Spleen (tissue), 11 donors: ENCODE data around the gene UGT3A1. TPM values are rescaled to one million over a fixed set of nuclear protein-coding genes. Genes with fewer than 3 reads are reported as not detected.
A peak's percentile ranks its signal among the peaks of the same experiment; 100 is the strongest.

Experiments used
- DNase-seq: peaks from one replicate; pipeline ENCODE4 v3.0.0-alpha.2; 2020
- H3K27ac ChIP-seq, 8 donors: fragments of 200-600 bp; sonication (generic) in 7 of 8; 1 replicate in 4 of 8; 2 replicates in 4 of 8; pipeline versions ENCODE4 v1.5.0 to v1.8.0; 2016 to 2021; ENCODE audit warnings: inconsistent platforms in 4 of 8, mild to moderate bottlenecking in 4 of 8, moderate library complexity in 1 of 8
- H3K27me3 ChIP-seq, 7 donors: fragments of 200-600 bp; sonication (generic) in 6 of 7; replicated peaks in 1 of 7; 1 replicate in 4 of 7; 2 replicates in 3 of 7; pipeline versions ENCODE4 v1.5.0 to v1.8.0; 2016 to 2021; ENCODE audit warnings: inconsistent platforms in 3 of 7, mild to moderate bottlenecking in 1 of 7
- H3K36me3 ChIP-seq, 6 donors: fragments of 200-600 bp; sonication (generic) in 5 of 6; 1 replicate in 4 of 6; 2 replicates in 2 of 6; pipeline versions ENCODE4 v1.5.0 to v1.8.0; 2016 to 2021; ENCODE audit warnings: inconsistent platforms in 2 of 6
- H3K4me1 ChIP-seq, 6 donors: fragments of 200-600 bp; sonication (generic) in 5 of 6; 1 replicate in 3 of 6; 2 replicates in 3 of 6; pipeline versions ENCODE4 v1.5.0 to v1.8.0; 2016 to 2021; ENCODE audit warnings: inconsistent platforms in 3 of 6
- H3K4me3 ChIP-seq, 8 donors: fragments of 200-600 bp; sonication (generic) in 7 of 8; 1 replicate in 4 of 8; 2 replicates in 4 of 8; pipeline versions ENCODE4 v1.5.0 to v1.8.0; 2016 to 2021; ENCODE audit warnings: inconsistent platforms in 4 of 8, mild to moderate bottlenecking in 4 of 8, moderate library complexity in 2 of 8
- H3K9me3 ChIP-seq, 8 donors: fragments of 200-600 bp; sonication (generic) in 7 of 8; 1 replicate in 4 of 8; 2 replicates in 4 of 8; pipeline versions ENCODE4 v1.5.0 to v1.8.0; 2016 to 2021; ENCODE audit warnings: inconsistent platforms in 4 of 8
- CTCF ChIP-seq, 11 experiments: fragments of 200-600 bp in 7 of 11; fragments of 450-650 bp in 4 of 11; sonication (generic) in 4 of 11; IDR thresholded peaks in 8 of 11; conservative IDR thresholded peaks in 3 of 11; 1 replicate in 7 of 11; 2 replicates in 4 of 11; pipeline versions ENCODE4 v1.4.0 to v1.8.0; 2016 to 2021; ENCODE audit warnings: antibody characterized with exemption in 11 of 11, inconsistent platforms in 4 of 11, mild to moderate bottlenecking in 1 of 11
- POLR2A ChIP-seq, 3 donors: fragments of 450-650 bp; IDR thresholded peaks; one replicate each; pipeline ENCODE4 v1.5.1; 2017; ENCODE audit warnings: antibody characterized with exemption in 3 of 3, mild to moderate bottlenecking in 1 of 3
- POLR2AphosphoS5 ChIP-seq, 3 donors: sonication (generic); formaldehyde crosslinking; IDR thresholded peaks; one replicate each; pipeline ENCODE4 v1.5.1; 2017; ENCODE audit warnings: antibody characterized with exemption in 3 of 3
- WGBS, 5 donors: extraction: QIAGEN DNeasy Blood & Tissue Kit in 3 of 5; methylation state at CpG; one replicate each; pipeline versions ENCODE4 v1.1.5 to v1.1.7; 2013 to 2018; 5-methylcytosine and 5-hydroxymethylcytosine counted together
- intact Hi-C: fragments of 100-400 bp; cut with DNase I; formaldehyde crosslinking; loops from one replicate; pipeline ENCODE4 v1.15.0; 2023; ENCODE audit warnings: low total_unique reads
- polyA plus RNA-seq, 3 donors: library from polyadenylated mRNA; stranded (reverse); fragments of 200-250 nt; gene quantifications; one replicate each; pipeline ENCODE4 v1.2.1, GENCODE V29; 2013
- total RNA-seq, 7 donors: library from RNA; depleted of rRNA in 3 of 7; stranded (reverse); fragments of >200 nt in 3 of 7; fragmentation: NEBNext Ultra II Directional in 4 of 7; extraction: Animal tissue kit (Norgen Biotek cat#: 25700) in 4 of 7; gene quantifications; one replicate each; pipeline versions ENCODE4 v1.1.0 to v1.2.1, GENCODE V29; 2016 to 2021
- donor health status: healthy with polysubstance abuse.
- donor health status: DM: no; HTN: no; CAD: no; lungs with moderate emphysema.
- donor health status: DM: no; HTN: no; CAD: no.
- donor health status: Bipolar disorder and iron deficiency.
- donor health status: healthy.
- donor health status: DM: no; HTN: no; CAD: no.
- donor health status: DM: yes; HTN: yes; CAD: no.

The UGT3A1 gene
- total and polyA plus RNA-seq, 10 donors = not detected

DNA sequence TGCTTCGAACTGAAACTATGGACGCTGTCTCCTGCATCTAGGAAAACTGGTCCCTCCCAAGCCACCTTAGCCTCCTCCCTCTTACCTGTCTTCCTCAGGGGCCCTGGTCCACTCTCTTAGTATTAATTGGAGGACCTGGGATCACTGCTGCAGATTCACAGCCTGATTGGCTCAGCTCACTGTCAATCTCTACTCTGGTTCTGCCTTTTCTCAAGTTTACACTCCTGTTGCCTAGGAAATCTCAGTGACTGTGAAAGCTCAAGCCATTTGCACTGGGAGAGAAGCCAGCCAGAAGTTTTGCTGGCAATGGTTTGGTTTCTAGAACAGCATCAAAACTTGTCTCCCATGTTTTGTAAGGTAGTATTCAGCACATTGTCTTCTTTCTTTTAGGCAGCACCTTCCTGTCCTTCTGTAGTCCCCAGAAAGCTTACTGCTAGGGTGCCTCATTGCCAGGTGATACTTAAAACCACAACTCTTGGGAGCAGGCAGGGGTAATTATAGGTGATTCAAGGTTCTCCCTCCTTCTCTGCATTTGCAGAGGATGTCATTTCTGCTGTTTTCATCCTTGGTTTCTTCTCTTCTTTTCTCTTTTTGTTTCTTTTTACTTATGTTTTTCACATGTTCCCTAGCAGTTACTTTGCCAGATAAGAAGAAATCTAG lies 52.5 kb downstream of the UGT3A1 start, which contains the start of gene CAPSL:
CAPSL (minus strand) TSS at position 55 of the 660 bp plus-strand sequence. CDS start 17,502 bp downstream, outside the sequence.
- WGBS, 5 donors = 55 to 71% (median 61%) methylated on average over 2 of the region's 2 CpGs
- intact Hi-C loops = no loop called here
- no peaks in the 10 kb centered on the region for H3K36me3 ChIP-seq
- H3K27me3 ChIP-seq = peaks cover 0 to 4% (median 0%) of the 10 kb centered on the region in 7 donors
- no peaks in the 10 kb centered on the region for H3K9me3 ChIP-seq
- H3K27ac ChIP-seq = no peak within 1 kb of the TSS
- TF ChIP-seq CTCF (IDR thresholded peaks at IDR 0.05 in 8 of 11, conservative IDR thresholded peaks at IDR 0.05 in 3 of 11) (no peak), POLR2A (IDR thresholded peaks at IDR 0.05) (no peak), POLR2AphosphoS5 (IDR thresholded peaks at IDR 0.05) (no peak)
- no peak for DNase-seq
- no peak within 1 kb of the TSS for H3K4me3 ChIP-seq
- H3K4me1 ChIP-seq = no peaks in the 10 kb centered on the region

GRCh38 chr5:35926389-35927051 lies 64.7 kb downstream of the UGT3A1 start:
- H3K9me3 ChIP-seq = no peaks in the 10 kb centered on the region
- TF ChIP-seq CTCF (IDR thresholded peaks at IDR 0.05 in 8 of 11, conservative IDR thresholded peaks at IDR 0.05 in 3 of 11) = peak; percentile 79 to 91 (median 86)
- TF ChIP-seq POLR2AphosphoS5 (IDR thresholded peaks at IDR 0.05) = no peak
- no peak for DNase-seq
- H3K4me1 ChIP-seq = peaks cover 5 to 22% (median 14%) of the 10 kb centered on the region in 6 donors
- peaks cover 0 to 45% (median 0%) of the 10 kb centered on the region in 7 donors for H3K27me3 ChIP-seq
- H3K27ac ChIP-seq = no peak overlapping the region
- intact Hi-C loops = loop anchor here (5.0 kb wide), 3 partner anchors 149 to 834 kb away; partner anchors contain the start of gene SPEF2
- no peaks in the 10 kb centered on the region for H3K36me3 ChIP-seq
- H3K4me3 ChIP-seq = peak overlapping the region in 2 of 8 donors; percentile 7 to 32
- 36 to 50% (median 45%) methylated on average over 13 of the region's 13 CpGs for WGBS, 5 donors

DNA sequence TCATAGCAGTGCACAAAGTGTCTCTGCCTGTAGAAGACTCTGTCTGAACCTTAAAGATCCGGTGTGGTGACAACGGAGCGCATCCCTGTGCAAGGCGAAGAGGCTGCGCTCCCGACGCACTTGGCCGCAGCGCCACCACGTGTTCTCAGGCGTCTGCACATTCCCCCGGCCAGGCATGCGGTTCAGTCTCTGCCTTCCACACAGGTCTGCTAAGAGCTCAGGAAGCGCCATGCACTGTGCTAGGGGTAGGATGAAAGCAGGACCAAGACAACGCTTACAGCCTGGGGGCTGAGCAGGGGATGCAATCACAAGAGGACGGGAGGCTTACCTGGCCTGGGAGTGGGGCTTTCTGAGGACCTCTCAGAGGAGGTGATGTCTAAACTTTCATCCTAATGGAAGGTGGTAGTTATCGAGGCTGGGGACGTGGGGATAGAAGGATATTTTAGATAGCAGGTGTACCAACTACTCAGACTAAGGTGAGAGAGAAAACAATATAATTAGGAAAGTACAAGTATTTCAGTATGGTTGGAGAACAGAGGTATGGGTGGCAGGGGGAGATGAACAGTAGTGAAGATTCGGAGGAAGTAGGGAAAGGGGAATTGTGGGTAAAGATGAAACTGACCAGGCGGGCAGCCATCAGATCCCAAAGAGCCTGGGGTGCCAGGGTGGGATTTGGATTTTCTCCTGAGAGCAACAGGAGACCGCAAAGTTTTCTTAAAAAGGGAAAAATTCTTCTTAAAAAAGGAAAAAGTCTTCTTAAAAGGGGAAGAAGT lies 66.1 kb downstream of the UGT3A1 start:
- Histone ChIP-seq H3K9me3 (peaks cover 0 to 2% (median 0%) of the 10 kb centered on the region in 8 donors), H3K4me1 (peaks cover 5 to 22% (median 14%) of the 10 kb centered on the region in 6 donors), H3K27me3 (peaks cover 0 to 45% (median 0%) of the 10 kb centered on the region in 7 donors), H3K27ac (peak overlapping the region in 1 of 8 donors; percentile 8), H3K4me3 (peak overlapping the region in 1 of 8 donors; percentile 45), H3K36me3 (no peaks in the 10 kb centered on the region)
- 9 to 23% (median 10%) methylated on average over 9 to 21 of the region's 21 CpGs for WGBS, 5 donors
- intact Hi-C loops = loop anchor here (5.0 kb wide), 3 partner anchors 148 to 833 kb away; partner anchors contain the start of gene SPEF2
- DNase-seq = peak; percentile 91
- TF ChIP-seq POLR2A (IDR thresholded peaks at IDR 0.05) (no peak), CTCF (IDR thresholded peaks at IDR 0.05 in 8 of 11, conservative IDR thresholded peaks at IDR 0.05 in 3 of 11) (peak in 9 of 11 experiments; percentile 44 to 73 (median 63)), POLR2AphosphoS5 (IDR thresholded peaks at IDR 0.05) (peak; percentile 65 to 77 (median 65))
